Measurements from ENCODE around the gene CARMIL1. TPM values are rescaled to one million over a fixed set of nuclear protein-coding genes. Genes with fewer than 3 reads are reported as not detected.

The CARMIL1 gene
- total and polyA plus RNA-seq, 10 donors = 3.7 to 34.8 (median 9.3) TPM

DNA sequence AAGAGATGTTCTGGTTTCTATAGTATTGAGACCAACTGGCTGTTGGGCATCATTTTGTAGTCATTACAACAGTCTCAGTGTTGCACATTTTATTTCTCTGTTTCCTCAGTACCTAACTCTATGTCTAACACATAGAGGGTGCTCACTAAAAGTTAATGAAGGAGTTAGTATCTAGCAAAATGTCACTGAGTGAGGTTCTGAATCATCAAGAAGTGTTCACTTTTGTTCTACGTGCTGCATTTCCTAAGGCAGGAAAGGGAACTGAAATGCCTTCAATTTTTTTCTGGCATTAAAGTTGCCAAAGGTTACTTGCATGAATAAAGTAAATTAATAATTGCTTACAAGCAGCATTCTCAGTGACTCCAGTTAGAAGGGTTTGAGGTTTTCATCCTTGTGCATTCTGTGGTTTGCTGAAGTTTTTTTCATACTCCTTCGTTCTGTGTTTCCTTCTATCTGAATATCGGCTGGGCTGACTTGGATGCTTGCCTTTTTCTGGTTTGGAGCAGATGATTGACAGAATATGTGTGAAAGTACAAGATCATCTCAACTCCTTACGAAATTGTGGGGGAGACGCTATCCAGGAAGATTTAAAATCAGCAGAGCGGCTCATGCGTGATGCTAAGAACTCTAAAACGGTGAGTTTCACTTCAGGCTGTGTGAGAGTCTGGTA lies 258.3 kb downstream of the CARMIL1 start:
- TF ChIP-seq POLR2A (IDR thresholded peaks at IDR 0.05) = no peak
- TF ChIP-seq, protein P1, sequence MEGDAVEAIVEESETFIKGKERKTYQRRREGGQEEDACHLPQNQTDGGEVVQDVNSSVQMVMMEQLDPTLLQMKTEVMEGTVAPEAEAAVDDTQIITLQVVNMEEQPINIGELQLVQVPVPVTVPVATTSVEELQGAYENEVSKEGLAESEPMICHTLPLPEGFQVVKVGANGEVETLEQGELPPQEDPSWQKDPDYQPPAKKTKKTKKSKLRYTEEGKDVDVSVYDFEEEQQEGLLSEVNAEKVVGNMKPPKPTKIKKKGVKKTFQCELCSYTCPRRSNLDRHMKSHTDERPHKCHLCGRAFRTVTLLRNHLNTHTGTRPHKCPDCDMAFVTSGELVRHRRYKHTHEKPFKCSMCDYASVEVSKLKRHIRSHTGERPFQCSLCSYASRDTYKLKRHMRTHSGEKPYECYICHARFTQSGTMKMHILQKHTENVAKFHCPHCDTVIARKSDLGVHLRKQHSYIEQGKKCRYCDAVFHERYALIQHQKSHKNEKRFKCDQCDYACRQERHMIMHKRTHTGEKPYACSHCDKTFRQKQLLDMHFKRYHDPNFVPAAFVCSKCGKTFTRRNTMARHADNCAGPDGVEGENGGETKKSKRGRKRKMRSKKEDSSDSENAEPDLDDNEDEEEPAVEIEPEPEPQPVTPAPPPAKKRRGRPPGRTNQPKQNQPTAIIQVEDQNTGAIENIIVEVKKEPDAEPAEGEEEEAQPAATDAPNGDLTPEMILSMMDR (IDR thresholded peaks at IDR 0.05 in 8 of 11, conservative IDR thresholded peaks at IDR 0.05 in 3 of 11) = no peak
- TF ChIP-seq POLR2AphosphoS5 (IDR thresholded peaks at IDR 0.05) = no peak
- no peak for DNase-seq
- Histone ChIP-seq H3K4me1 (peaks cover 0 to 5% (median 0%) of the 10 kb centered on the region in 6 donors), H3K27me3 (replicated peaks in 1 of 7) (no peaks in the 10 kb centered on the region), H3K9me3 (no peaks in the 10 kb centered on the region), H3K36me3 (peaks cover 0 to 45% (median 2%) of the 10 kb centered on the region in 6 donors), H3K4me3 (no peak overlapping the region), H3K27ac (no peak overlapping the region)
- 43 to 55% (median 47%) methylated on average over 8 of the region's 8 CpGs for WGBS, 5 donors
- intact Hi-C loops (cut with DNase I; ENCODE audit: low total_unique reads) = no loop called here

DNA sequence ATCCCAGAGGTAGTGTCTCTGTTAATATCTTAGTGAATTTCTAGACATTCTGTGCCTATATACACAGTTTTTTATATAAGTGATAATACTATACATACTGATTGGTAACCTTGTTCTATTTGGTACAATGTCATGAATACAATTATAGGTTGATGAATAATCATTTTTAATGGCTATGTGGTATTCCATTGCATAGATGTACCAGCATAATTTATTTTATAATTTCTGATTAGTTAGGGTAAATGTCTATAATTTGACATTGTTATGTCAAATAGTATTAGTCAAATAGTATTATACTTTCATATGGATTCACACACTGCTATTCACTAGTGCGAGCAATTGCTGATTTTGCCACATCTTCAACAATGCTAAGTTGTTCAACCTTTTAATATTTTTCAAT lies 262.1 kb downstream of the CARMIL1 start:
- H3K4me1 ChIP-seq = peaks cover 0 to 5% (median 0%) of the 10 kb centered on the region in 6 donors
- no peak overlapping the region for H3K27ac ChIP-seq
- no peaks in the 10 kb centered on the region for H3K9me3 ChIP-seq
- TF ChIP-seq POLR2AphosphoS5 (IDR thresholded peaks at IDR 0.05) = no peak
- TF ChIP-seq, protein P1 (IDR thresholded peaks at IDR 0.05 in 8 of 11, conservative IDR thresholded peaks at IDR 0.05 in 3 of 11) = no peak
- TF ChIP-seq POLR2A (IDR thresholded peaks at IDR 0.05) = no peak
- WGBS, 5 donors = 98 to 100% (median 98%) methylated on average over 1 of the region's 1 CpG
- H3K4me3 ChIP-seq = no peak overlapping the region
- no peak for DNase-seq
- intact Hi-C loops (cut with DNase I; ENCODE audit: low total_unique reads) = no loop called here
- peaks cover 0 to 39% (median 2%) of the 10 kb centered on the region in 6 donors for H3K36me3 ChIP-seq
- no peaks in the 10 kb centered on the region for H3K27me3 ChIP-seq (replicated peaks in 1 of 7)

DNA sequence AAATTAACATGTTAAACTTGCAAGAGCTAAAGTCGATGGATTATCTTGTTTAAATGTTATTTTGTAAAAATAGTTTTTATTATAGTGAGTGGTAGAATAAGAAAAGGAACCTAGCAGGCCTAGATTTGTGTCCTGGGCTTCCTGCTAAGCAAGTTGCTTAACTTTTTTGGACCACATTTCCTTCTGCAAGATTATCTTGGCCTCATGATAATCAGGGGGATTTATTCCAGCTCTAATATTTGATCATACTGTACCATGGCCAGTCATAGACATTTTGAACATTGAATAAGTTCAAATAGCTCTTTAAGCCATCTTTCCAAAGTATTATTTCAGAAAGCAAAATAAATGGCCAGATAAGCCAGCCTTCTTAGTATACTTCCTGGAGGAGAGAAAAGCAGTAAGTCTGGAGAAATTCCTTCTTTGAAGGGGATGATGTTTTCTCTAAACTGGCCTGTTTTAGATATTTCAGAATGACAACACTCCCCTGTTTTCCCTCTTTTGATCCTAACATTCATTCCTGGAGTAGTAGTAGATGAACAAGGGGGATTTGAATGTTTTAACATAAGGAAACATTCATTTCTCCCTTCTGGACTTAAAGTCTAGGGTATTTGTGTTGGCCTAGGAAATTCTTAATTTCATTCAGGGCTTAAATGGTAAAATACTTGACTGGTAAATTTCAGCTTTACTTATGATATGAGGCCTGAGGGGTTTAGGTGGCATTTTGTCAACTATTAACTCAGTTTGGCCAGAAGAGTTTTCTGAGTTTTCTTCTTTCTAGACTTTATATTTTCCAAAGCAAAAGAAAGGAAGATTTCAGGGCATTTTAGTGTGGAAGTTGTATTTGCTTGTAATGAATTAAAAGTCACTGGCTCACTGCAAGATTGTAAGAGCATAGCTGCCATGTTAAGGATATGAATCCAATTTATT lies 264.1 kb downstream of the CARMIL1 start:
- TF ChIP-seq, protein P1 (IDR thresholded peaks at IDR 0.05 in 8 of 11, conservative IDR thresholded peaks at IDR 0.05 in 3 of 11) = no peak
- TF ChIP-seq POLR2A (IDR thresholded peaks at IDR 0.05) (no peak), POLR2AphosphoS5 (IDR thresholded peaks at IDR 0.05) (no peak)
- H3K4me1 ChIP-seq = no peaks in the 10 kb centered on the region
- H3K27ac ChIP-seq = no peak overlapping the region
- peaks cover 0 to 33% (median 2%) of the 10 kb centered on the region in 6 donors for H3K36me3 ChIP-seq
- no peak overlapping the region for H3K4me3 ChIP-seq
- H3K9me3 ChIP-seq = no peaks in the 10 kb centered on the region
- WGBS, 5 donors = 41 to 69% (median 45%) methylated on average over 1 of the region's 1 CpG
- H3K27me3 ChIP-seq (replicated peaks in 1 of 7) = no peaks in the 10 kb centered on the region
- DNase-seq = no peak
- intact Hi-C loops (cut with DNase I; ENCODE audit: low total_unique reads) = no loop called here

DNA sequence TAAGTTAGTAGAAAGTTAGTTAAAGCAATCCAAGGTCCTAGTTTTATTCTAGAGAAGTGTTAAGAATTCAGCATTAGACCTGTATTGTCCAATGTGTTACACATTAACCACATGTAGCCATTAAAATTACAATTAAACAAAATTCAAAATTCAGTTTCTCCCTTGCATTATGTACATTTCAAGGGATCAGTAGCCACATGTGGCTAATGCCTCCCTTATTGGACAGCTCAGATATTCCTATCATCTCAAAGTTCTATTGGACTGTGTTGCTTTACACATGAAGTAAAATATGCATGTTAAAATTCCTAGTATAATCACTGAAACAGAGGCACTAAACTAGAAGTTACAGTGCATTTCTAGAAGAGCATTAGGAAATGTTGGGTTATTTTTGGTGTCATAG lies 265.7 kb downstream of the CARMIL1 start:
- H3K4me1 ChIP-seq = no peaks in the 10 kb centered on the region
- no peak for DNase-seq
- H3K4me3 ChIP-seq = no peak overlapping the region
- H3K27me3 ChIP-seq (replicated peaks in 1 of 7) = no peaks in the 10 kb centered on the region
- intact Hi-C loops (cut with DNase I; ENCODE audit: low total_unique reads) = no loop called here
- peaks cover 0 to 19% (median 2%) of the 10 kb centered on the region in 6 donors for H3K36me3 ChIP-seq
- no peak overlapping the region for H3K27ac ChIP-seq
- TF ChIP-seq POLR2A (IDR thresholded peaks at IDR 0.05) (no peak), POLR2AphosphoS5 (IDR thresholded peaks at IDR 0.05) (no peak)
- TF ChIP-seq, protein P1 (IDR thresholded peaks at IDR 0.05 in 8 of 11, conservative IDR thresholded peaks at IDR 0.05 in 3 of 11) = no peak
- H3K9me3 ChIP-seq = no peaks in the 10 kb centered on the region

Measured in spleen (tissue), 11 donors.